B cell (primary cell): ENCODE measurements around the gene CADM1.

Experiments used
- CTCF ChIP-seq: fragments of 200-600 bp; IDR thresholded peaks from one replicate; pipeline ENCODE4 v1.8.0; 2022; ENCODE audit warnings: antibody characterized with exemption, mild to moderate bottlenecking
- EZH2 ChIP-seq: IDR thresholded peaks from 2 replicates; pipeline ENCODE4 v1.6.1; 2012; ENCODE audit warnings: borderline replicate concordance, low read depth, mild to moderate bottlenecking, moderate library complexity, low read length; ENCODE audit not compliant: insufficient read depth, poor library complexity, severe bottlenecking

DNA sequence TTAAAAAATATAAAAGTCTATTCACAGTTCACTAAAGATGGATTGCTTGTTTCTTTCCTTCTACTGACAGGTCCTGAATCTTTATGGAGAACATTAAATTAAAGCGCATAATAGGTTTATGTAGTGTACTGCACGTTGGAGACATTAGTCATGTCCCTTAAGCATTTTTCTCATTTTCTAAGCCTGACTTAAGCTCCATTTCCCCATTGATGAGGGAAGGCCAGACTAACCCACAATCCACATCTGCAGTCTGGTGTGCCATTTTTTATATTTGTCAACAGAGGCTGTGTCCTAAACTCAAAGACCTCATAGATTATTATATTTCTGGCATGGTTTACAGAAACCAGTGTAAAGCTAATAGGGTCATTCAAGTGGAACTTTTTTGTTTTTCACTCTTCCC lies 39.9 kb downstream of the CADM1 start:
- TF ChIP-seq CTCF (no peak), EZH2 (no peak)
